CD4-positive, alpha-beta T cell treated with Interleukin-1 beta for 1 hour (primary cell): ENCODE results near the gene RNF141.

Experiments
- DNase-seq, 2 donors: peaks; one replicate each; pipeline ENCODE4 v3.0.0-alpha.2; 2020 to 2022

RNF141 gene

DNA sequence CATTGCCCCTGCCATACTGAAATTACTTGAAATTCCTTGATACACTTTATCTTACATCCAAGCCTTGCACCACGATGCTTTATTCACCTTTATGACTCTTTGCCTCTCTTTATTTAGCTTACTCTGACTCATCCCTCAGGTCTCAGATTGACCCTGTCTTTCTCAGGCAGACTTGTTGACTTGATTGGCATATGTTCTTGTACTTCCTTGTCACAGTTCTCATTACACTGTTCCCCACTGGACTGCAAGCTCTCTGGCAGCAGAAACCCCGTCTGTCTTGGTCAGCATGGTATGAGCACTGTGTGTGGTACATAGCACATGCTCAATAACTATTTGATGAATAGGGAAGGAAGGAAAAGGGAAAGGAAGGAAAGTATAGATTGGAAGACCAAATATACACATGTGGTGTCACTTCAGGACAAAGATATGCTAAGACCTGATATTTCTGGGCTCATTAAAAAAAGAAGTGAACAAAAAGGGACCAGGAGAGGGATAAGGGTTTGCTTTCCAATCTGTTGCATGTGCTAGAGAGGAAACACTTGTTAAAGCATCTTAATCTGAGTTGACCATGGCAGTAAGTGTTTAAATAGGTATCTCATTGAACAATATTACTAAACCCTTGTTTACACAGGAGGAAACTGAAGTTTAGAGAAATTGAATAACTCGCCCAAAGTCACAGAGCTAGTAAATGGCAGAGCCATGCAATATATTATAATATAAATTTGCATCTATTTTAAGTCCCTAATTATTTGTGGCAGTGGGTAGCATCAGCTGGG is 20.2 kb upstream of the RNF141 start:
- no peak for DNase-seq

DNA sequence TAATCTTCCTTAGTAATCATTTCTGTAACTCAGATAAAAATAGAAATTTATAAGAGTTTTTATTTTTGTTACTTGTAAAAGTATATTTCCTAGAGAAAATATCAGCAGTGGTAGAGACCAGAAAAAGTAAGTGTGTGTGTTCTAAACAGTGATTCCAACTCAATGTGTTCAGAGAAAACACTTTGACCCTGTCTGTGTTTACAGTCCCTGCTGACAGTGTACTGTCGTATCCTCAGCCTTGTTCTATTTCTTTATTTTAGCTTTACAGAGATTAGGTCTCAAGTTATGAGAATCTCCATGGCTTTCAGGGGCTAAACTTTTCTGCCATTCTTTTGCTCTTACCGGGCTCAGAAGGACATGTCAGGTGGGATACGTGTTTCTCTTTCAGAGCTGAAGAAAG is 17.3 kb upstream of the RNF141 start:
- no peak for DNase-seq

GRCh38 chr11:10556590-10556989 is 15.6 kb upstream of the RNF141 start:
- no peak for DNase-seq

DNA sequence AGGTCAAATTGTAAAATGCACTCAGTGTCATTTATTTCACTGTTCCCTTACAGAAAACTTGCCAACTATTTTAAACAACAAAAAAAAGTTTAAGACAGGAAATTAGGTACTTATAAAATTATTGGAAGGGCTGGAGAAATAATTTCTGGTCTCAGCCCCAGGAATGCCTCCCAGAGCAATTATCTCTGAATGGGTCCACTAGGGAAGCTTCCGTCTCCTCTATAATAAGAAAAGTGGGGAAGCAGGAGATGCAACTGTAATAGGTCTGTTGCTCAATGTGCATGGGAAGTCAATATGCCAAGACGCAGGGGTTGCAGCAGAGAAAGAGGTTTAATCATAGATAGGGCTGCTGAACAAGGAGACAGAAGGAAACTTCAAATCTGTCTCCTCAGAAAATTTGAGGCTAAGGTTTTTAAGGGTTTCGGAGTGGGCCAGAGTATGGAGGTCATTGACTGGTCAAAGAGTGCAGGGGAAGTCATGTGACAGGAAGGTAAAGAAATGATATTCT is 10.9 kb upstream of the RNF141 start:
- DNase-seq: no peak

DNA sequence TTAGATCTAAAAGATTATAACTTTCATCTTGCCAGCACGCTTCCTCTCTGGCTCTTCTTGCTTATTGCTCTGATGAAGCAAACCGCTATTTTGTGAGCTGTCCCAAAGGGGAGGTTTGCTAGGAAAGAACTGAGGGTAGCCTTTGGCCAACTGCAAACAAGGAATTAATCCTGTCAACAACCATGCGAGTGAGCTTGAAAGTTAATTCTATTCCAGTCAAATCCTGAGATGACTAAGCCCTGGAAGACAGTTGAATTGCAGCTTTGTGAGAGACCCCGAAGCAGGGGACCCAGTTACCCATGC is 10.3 kb upstream of the RNF141 start:
- no peak for DNase-seq

GRCh38 chr11:10550503-10551289 is 9.7 kb upstream of the RNF141 start:
- DNase-seq: no peak

DNA sequence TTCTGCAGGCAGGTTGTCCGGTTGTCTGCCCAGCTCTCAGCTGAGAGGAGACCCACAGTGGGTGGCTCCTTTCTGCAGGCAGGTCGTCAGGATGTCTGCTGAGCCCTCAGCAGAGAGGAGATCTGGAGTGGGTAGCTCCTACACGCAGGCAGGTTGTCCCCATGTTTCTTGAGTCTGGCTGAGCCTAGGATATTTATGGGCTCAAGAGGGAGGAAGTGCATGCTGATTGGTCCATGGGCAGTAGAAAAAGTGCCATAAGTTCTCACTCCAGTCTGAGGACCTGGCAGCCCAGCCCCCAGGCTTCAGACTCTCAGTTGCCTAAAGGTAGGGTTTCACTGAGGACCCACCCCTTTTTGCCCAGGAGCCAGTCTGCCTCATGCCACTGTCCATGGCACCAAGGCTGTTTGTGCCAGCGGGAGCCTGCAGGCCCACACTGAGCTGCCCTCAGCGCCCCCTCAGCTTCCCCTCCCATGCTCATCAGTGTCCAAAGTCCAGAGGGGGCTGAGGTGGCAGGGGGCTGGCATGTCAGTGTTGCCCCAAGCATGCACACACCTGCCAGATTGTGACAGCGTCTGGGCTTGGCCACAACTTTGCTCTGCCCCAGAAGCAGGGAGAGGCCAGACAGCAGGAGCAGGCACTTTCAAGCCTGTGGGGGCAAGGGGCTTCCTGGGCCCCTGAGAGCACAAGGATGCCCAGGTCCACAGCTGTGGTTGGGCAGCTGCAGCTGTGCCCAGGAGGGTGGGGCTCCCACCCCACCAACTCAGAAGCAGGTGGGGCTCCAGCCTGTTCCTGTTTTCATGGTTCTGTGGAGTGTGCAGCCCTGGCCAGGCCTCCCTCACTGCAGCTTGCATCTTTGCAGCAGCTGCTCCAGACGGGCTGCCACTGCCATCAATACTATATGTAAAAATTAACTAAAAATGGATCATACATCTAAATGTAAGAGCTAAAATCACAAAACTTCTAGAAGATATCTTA is 3.8 kb upstream of the RNF141 start:
- peak in 1 of 2 donors; percentile 57 for DNase-seq

DNA sequence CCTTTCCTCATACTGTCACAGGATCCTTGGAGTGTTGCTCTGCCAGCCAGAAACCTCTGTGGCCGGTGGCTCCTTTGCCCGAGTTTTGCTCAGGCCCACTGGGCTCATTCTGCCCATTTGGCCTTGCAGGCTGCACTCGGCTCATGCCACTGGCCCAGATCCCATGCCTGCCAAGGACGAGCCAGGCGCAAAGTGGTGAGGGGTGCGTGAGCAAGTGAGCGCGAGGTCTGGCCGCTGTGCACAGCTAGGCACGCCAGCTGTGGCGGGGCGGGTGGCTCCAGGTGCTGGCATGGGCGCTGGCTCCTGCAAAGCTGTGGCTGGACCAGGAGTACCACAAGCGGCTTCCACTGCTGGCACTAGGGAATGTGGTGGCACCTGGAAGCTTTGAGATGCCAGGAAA is 2.8 kb upstream of the RNF141 start:
- no peak for DNase-seq

DNA sequence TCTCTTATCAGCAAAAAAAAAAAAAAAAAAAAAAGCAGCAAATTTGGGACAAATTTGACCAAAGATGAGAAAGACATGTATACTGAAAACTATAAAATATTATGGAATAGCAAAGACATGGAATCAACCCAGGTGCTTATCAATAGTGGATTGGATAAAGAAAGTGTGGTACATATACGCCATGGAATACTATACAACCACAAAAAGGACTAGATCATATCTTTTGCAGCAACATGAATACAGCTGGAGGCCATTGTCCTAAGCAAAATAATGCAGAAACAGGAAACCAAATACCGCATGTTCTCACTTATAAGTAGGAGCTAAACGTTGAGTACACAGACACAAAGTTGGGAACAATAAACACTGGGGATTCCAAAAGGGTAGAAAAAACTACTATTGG is 1.8 kb upstream of the RNF141 start:
- DNase-seq: no peak

GRCh38 chr11:10541561-10541930 is 559 bp upstream of the RNF141 start:
- no peak for DNase-seq

DNA sequence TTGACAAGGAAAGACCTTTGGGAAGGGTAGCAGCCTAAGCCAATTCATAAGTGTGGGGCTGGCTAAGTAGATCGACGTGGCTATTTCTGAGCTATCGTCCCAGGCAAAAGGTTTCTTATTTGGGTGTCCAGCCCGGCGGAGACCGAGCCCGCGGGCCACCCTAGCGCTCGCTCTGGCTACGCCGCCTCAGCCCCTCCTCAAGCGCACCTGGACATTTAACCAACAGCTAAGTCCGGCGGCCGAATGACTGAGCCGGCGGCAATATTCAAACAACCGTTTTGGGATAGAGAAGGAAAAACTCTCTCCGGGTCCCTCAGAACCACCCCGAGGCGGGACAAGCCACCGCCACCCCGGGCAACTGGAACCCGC is 457 bp downstream of the RNF141 start:
- peak in 1 of 2 donors; percentile 2 for DNase-seq

GRCh38 chr11:10539339-10539738 is 1.6 kb downstream of the RNF141 start:
- no peak for DNase-seq

GRCh38 chr11:10538924-10539323 is 2.1 kb downstream of the RNF141 start:
- no peak for DNase-seq

DNA sequence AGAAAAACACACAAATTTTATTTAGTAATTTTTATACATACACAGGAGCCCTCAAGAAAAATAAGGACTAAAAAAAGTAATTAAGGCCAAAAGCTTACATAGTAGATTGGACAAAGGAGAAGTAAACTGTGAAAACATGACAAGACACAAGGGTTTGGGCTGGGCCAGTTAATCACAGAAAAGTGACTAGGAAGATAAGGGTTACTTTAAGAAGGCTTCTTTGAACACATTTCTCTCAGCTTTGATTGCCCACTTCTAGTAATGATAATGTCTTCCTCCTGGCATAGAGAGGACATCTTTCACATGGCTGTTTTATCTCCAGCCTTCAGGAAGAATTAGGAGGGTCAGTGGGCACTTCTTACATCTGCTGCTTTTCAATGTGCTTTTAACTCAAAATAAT is 3.4 kb downstream of the RNF141 start:
- no peak for DNase-seq

DNA sequence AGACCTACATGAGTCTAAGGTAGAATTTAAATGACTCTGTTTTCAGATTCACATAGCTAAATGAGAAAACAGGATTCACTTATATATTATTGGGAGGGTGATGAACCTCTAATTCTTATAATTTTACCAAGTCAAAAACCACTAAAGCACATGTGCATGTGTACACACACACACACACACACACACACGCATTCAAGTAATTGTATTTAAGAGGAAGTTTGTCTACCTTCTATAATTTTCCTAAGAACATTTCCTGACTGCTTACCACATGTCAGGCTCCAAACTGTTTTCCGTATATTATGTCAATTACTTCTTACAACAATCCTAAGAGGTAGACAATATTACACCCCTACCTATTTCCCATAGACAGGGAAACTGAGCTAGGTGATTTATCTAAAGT is 6.7 kb downstream of the RNF141 start:
- no peak for DNase-seq

- no peak for DNase-seq
Observed at GRCh38 chr11:10533323-10533722, 7.7 kb downstream of the RNF141 start.

DNA sequence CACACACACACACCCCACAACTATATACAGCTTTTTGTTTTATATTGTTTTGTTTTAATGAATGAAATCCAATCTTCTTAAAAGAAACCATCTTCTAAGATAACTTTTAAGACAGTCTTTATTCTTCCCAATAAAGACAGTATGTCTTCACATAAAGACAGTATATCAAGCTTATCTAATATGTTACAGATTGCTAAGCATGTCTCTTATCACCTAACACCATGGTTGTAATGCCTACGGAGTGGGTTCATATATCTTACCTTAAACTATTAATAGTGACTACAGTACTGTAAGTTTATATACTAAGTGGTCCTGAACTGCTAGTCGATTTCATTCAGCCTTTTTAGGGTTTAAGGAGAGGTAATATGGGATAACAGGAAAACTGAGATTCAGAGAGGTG is 8.5 kb downstream of the RNF141 start:
- no peak for DNase-seq

DNA sequence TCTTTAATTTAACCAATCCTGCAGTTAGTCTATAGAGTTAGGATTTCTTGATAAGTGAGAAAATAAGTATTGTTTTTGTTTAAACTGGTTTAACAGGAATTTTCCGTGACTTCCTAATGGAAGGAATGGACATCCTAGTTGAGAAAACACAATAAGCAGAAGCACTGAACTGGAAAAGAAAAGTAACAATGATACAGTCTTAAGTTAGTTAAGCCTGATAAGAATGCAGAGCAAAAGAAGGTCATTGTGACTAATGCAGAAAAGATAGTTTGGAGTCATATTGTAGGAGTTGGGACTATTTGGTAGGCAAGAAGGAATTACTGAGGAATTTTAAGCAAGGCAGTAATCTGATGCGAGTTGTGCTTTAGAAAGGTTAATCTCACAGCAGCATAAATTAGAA is 11.7 kb downstream of the RNF141 start:
- no peak for DNase-seq

- no peak for DNase-seq
Observed at GRCh38 chr11:10528121-10528520, 12.9 kb downstream of the RNF141 start.

- DNase-seq: no peak
Observed at GRCh38 chr11:10526974-10527918, 13.7 kb downstream of the RNF141 start.

DNA sequence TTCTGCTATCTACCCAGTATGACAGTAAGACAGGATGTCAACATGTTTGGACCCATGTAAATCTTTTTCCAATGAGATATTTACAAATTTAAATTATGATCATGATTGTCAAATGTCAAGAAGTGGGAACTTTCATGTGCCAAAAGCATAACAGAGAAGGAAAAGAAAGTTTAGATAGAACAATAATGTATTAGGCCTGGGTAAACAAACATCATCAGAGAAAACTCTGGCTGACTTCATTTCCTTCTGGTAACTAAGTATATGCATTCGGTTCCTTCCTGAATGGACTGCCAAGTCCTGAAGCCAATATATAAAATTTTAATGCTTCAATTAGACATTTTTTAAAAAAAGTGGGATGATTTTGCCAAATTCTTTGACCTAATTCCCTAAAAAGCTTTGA is 16.5 kb downstream of the RNF141 start:
- DNase-seq: no peak

- no peak for DNase-seq
Observed at GRCh38 chr11:10522921-10523320, 18.1 kb downstream of the RNF141 start.
